MV-4-11 (cell line): ENCODE measurements around the gene RSBN1.
A peak's percentile ranks its signal among the peaks of the same experiment; 100 is the strongest.
"Not testable (repeated sequence)": the region's sequence is repeated elsewhere in the genome, so short reads cannot be mapped to it uniquely, and the experiment has no call there.

Experiments used
- DNase-seq: peaks from one replicate; lab custom pipeline; 2025; lab: John Stamatoyannopoulos, UW

The RSBN1 gene

GRCh38 chr1:113744114-113744513, 68.2 kb downstream of the RSBN1 start:
- DNase-seq = no peak

GRCh38 chr1:113742515-113742914, 69.8 kb downstream of the RSBN1 start:
- no peak for DNase-seq

GRCh38 chr1:113734357-113735055, 77.8 kb downstream of the RSBN1 start:
- peak; percentile 10 for DNase-seq

GRCh38 chr1:113732802-113733201, 79.5 kb downstream of the RSBN1 start:
- DNase-seq = no peak

GRCh38 chr1:113721010-113721409, 91.3 kb downstream of the RSBN1 start:
- DNase-seq = no peak

- not testable (repeated sequence) for DNase-seq
Measured at GRCh38 chr1:113718621-113719020, 93.7 kb downstream of the RSBN1 start.

GRCh38 chr1:113717506-113717905, 94.8 kb downstream of the RSBN1 start:
- DNase-seq = not testable (repeated sequence)

- DNase-seq = no peak
Measured at GRCh38 chr1:113714606-113715269, 97.5 kb downstream of the RSBN1 start.
